GM13976 (cell line): ENCODE results near the gene TGFB3.

Experiments
- DNase-seq: peaks from one replicate; pipeline ENCODE4 v3.0.0; 2012; ENCODE audit warnings: low spot score
- in situ Hi-C: fragments of 300-500 bp; cut with MboI; formaldehyde crosslinking; loops from one replicate; pipeline ENCODE4 v1.12.0; 2022; ENCODE audit warnings: low sequenced_read_pairs, mixed read lengths, inconsistent platforms; ENCODE audit not compliant: unreplicated experiment
- TF ChIP-seq, protein P1 (sequence below): IDR thresholded peaks from 2 replicates; pipeline ENCODE4 v1.5.1; 2012; ENCODE audit warnings: borderline replicate concordance, mild to moderate bottlenecking; ENCODE audit not compliant: insufficient read depth; ENCODE audit errors: extremely low read depth, missing control alignments, control extremely low read depth

TGFB3 gene

DNA sequence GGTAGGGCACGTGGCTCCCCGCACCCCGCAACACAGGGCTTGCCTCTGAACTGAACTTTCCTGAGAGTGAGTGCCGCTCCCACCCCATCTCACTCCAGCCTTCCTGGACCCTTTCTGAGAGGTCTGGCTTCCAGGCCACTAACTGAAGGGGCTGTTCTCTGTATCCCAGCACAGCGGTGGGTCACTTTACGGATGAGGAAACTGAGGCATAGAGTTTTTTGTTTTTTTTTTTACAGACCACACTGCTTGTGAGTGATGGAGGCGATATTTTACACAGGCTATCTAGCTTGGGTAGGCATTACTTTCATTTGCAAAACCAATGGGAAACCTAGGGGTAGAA lies 1.2 kb upstream of the TGFB3 start:
- in situ Hi-C loops, result loop anchor here (10.0 kb wide), 1 partner anchor 268 kb away; no protein-coding TSS in a partner anchor
- DNase-seq, result no peak
- TF ChIP-seq, protein P1, sequence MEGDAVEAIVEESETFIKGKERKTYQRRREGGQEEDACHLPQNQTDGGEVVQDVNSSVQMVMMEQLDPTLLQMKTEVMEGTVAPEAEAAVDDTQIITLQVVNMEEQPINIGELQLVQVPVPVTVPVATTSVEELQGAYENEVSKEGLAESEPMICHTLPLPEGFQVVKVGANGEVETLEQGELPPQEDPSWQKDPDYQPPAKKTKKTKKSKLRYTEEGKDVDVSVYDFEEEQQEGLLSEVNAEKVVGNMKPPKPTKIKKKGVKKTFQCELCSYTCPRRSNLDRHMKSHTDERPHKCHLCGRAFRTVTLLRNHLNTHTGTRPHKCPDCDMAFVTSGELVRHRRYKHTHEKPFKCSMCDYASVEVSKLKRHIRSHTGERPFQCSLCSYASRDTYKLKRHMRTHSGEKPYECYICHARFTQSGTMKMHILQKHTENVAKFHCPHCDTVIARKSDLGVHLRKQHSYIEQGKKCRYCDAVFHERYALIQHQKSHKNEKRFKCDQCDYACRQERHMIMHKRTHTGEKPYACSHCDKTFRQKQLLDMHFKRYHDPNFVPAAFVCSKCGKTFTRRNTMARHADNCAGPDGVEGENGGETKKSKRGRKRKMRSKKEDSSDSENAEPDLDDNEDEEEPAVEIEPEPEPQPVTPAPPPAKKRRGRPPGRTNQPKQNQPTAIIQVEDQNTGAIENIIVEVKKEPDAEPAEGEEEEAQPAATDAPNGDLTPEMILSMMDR, result no peak

- TF ChIP-seq, protein P1, result peak; percentile 84
- peak; percentile 86 for DNase-seq
- in situ Hi-C loops, result loop anchor here (10.0 kb wide), 1 partner anchor 268 kb away; no protein-coding TSS in a partner anchor
These were observed 647 bp upstream of the TGFB3 start for GRCh38 chr14:75982266-75983018.

GRCh38 chr14:75980856-75981255 lies 939 bp downstream of the TGFB3 start:
- in situ Hi-C loops, result loop anchor here (10.0 kb wide), 1 partner anchor 266 kb away; no protein-coding TSS in a partner anchor
- no peak for DNase-seq
- TF ChIP-seq, protein P1, result no peak

DNA sequence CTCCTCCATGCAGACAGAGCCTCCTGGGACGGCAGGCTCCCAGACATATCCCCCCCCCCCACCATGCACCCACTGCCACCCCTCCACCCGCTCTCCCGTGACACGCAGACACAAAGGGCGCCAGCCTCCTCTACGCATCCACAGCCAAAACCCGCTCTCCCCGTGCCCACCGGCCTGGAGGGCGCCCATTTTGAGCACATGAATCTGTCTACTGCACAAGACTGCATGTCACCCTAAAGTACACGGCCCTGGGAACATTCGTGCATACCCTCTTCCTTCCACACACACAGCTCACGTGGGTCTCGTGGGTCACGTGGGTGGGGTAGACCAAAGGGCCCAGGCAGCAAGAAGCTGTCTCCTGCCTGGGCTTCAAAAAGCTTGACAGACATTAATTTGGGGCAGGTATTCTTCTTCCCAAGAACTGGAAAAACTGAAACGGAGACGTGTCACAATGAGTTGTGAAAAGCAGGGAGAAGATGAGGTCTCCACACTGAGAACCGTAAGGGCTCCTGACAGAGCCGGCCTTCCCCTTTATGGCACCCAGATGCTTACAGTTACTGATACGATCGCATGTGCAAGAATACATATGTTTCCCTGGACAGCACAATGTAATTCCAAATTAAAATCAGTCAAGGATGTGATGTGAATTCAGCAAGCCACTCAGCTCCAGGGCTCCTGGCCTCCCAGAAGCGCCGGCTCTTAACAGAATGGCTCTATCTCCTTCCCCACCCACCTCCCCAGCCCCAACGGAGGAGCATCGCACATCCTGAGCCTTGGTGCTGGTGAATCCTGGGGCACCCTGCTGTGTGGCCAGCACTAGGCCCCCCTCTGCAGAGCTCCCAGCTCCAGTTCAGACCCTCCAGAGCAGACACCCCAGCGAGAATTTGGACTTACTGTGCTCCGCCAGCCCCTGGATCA lies 1.9 kb downstream of the TGFB3 start:
- in situ Hi-C loops, result loop anchor here (10.0 kb wide), 1 partner anchor 265 kb away; no protein-coding TSS in a partner anchor
- DNase-seq, result no peak
- TF ChIP-seq, protein P1, result no peak

GRCh38 chr14:75979071-75979571 lies 2.7 kb downstream of the TGFB3 start:
- TF ChIP-seq, protein P1, result no peak
- in situ Hi-C loops, result no loop called here
- peak; percentile 69 for DNase-seq

DNA sequence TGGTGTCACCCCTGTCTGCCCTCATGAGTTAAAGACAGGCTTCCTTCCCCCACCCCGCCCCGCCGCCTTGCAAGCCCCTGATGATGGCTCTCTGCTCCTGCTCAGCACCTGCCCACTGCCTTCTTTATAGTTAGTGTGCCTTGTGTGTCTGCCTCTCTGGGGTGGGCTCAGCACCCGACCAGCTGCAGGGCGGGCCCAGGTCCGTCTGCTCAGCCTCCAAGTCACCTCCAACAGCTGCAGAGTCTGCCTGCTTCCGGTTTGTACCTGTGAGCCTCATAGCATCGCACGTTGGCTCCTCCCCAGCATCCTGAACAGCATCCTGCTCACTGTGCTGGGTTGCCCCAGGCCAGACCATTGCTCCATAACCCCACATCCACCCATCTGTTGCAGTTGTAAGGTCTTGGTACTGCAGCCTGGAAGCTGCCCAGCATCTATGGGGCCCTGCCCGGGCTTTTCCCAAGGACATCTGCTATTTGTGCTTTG lies 3.5 kb downstream of the TGFB3 start:
- DNase-seq, result no peak
- TF ChIP-seq, protein P1, result no peak
- in situ Hi-C loops, result no loop called here
